Erythroblast (primary cell): ENCODE measurements around the gene ALG6.

ENCODE experiments used
- DNase-seq, 2 experiments: peaks; one replicate each; lab custom pipeline; 2025; lab: John Stamatoyannopoulos, UW
- GATA1 ChIP-seq: IDR thresholded peaks from 2 replicates; pipeline ENCODE4 v1.6.1; 2011; ENCODE audit warnings: low read depth, mild to moderate bottlenecking, control low read depth, low read length, moderate library complexity
- POLR2A ChIP-seq: IDR thresholded peaks from 2 replicates; pipeline ENCODE4 v1.6.1; 2011; ENCODE audit warnings: mild to moderate bottlenecking, low read length

ALG6 gene

DNA sequence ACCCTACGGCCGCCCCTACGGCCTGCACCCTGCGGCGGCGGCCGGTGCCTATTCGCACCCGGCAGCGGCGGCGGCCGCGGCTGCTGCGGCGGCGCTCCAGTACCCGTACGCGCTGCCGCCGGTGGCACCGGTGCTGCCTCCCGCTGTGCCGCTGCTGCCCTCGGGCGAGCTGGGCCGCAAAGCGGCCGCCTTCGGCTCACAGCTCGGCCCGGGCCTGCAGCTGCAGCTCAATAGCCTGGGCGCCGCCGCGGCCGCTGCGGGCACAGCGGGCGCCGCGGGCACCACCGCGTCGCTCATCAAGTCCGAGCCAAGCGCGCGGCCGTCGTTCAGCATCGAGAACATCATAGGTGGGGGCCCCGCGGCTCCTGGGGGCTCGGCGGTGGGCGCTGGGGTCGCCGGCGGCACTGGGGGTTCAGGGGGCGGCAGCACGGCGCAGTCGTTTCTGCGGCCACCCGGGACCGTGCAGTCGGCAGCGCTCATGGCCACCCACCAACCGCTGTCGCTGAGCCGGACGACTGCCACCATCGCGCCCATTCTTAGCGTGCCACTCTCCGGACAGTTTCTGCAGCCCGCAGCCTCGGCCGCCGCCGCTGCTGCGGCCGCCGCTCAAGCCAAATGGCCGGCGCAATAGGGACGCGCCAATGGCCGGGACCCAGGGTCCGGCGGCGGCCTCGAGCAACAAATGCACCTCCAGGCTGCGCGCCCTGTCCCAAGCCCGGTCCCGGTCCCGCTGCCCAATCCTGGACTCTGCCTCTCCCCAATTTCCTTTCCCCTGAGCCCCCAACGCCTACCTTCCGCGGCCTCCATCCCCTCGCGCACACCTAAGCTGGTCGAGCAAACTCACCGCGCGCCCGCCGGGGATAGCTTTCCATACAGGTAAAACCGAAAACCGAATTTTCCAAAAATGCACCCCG lies 43.3 kb upstream of the ALG6 start:
- DNase-seq, result peak; percentile 9 to 33
- no peak for TF ChIP-seq GATA1
- TF ChIP-seq POLR2A, result no peak

DNA sequence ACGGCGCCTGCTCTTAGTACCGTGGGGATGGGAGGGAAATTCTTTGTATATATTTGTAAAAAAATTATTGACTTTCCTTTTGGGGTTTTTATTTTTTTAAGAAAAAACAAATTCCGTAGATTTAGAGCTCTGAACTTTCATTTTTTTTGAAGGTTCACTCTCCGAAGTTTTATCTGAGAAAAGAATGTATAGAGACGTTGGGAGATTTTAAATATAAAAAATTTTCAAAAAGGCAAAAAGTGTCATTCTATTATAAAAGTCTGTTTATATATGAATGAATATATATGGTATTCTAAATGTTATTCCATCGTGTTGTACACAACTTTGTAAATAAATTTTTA lies 42.7 kb upstream of the ALG6 start:
- TF ChIP-seq GATA1, result no peak
- no peak for TF ChIP-seq POLR2A
- no peak for DNase-seq

DNA sequence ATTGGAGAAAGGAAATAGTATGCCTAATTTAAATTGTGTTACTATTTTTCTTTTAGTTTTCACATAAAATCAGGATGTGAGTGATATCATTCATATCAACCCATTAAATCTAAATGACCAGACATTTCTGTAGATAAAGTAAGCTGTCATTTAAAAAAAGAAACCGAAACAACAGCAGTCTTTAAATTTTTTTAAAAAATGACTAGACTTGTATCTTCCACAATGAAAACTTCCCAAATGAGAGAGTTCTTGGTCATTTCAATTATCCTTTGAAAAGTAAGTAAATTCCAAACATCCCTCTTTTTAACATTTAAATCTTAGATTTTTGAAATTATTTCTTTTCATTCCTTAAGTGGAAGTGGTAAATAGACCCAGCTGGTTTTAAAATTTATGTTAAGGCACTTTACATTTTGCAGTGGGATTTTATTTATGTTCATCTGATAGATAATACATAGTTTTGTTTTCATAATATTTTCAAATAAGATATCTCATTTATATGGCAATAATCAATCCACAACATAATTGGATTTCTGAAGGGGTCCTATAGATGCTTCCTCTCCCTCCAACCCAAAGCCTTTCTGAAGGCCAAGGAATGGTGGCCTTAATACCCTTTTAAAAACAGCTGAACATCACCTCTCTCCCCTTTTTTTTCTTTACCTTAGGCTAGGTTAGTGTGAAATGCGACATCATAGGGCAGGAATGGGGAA lies 42.0 kb upstream of the ALG6 start:
- DNase-seq, result peak; percentile 18 to 49

GRCh38 chr1:63326106-63326472 lies 41.3 kb upstream of the ALG6 start:
- TF ChIP-seq GATA1 (no peak), POLR2A (no peak)
- peak; percentile 27 to 49 for DNase-seq

More for the DNA sequence above, 42.0 kb upstream of the ALG6 start:
- TF ChIP-seq POLR2A, result no peak
- no peak for TF ChIP-seq GATA1

- DNase-seq, result peak; percentile 27 to 43
- TF ChIP-seq GATA1, result no peak
These were observed 40.7 kb upstream of the ALG6 start for GRCh38 chr1:63326473-63327380.

DNA sequence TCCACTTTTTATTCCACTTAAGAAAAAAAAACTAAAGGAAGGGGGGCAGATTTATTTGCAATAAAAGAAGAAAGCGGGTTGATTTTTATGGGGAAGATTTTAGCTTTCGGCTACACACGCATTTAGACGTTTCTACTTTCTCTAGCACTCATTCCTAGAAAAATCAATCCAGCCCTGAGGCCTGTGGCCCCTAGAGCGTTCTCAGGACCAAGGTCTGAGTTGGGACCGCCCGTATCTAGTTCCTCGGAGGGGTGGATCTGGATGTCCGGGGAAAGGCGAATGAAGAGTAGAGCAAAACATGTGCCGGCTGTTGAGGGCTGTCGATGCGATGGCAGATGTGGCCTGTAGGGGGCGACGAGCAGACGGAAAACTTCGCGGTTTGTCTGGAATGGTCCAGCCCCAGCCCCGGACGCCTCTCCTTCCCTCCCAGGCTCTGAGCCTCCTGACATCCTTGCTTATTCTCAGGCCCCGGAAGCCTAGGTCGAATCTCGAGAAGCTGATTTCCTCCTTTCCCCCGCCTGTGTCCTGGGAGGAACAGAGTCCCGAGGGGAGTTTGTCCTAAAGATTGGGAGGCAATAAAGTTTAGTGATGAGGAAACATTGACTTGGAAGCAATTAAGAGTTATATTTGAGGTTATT lies 39.9 kb upstream of the ALG6 start:
- DNase-seq, result peak; percentile 67 to 81
- no peak for TF ChIP-seq POLR2A
- TF ChIP-seq GATA1, result no peak

DNA sequence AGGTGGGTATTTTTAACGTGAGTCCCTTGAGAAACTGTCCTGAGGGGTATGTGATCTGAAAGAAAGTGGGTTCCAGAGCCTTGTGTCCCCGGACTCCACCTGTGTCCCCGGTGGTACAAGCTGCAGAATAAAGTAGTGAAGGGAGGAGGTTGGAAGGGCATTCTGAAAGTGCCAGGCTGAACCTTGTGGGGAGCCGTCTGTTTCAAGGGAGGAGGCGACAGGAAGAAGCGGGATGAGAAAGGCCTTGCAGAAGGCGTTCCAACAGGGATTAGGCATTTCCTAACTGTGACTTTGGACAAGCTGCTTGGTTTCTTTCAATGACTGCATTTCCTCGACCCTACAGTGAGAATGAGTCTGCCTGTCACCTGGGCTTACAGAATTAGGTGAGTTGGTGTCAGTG lies 39.3 kb upstream of the ALG6 start:
- TF ChIP-seq POLR2A, result no peak
- no peak for TF ChIP-seq GATA1
- DNase-seq, result no peak

- no peak for DNase-seq
- no peak for TF ChIP-seq GATA1
- no peak for TF ChIP-seq POLR2A
These were observed 38.6 kb upstream of the ALG6 start for GRCh38 chr1:63328781-63329180.

GRCh38 chr1:63329621-63330330 lies 37.7 kb upstream of the ALG6 start:
- no peak for DNase-seq
- TF ChIP-seq POLR2A (no peak), GATA1 (no peak)

GRCh38 chr1:63330331-63330916 lies 37.0 kb upstream of the ALG6 start:
- no peak for DNase-seq
- TF ChIP-seq POLR2A, result no peak
- no peak for TF ChIP-seq GATA1

DNA sequence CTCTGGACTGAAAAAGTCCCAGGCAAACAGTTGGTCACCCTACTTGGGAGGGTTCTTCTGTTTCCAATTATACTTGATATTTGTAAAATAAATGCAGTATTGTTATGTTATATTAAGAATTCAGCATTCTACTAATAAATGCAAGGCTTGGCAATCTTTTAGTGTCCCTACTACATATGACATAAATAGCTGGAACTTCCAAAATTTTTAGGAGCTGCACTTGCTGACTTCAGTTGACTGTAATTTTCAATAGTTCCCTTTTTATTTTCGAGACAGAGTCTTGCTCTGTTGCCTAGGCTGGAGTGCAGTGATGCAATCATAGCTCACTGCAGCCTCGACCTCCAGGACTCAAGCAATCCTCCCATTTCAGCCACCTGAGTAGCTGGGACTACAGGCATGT lies 25.0 kb upstream of the ALG6 start:
- TF ChIP-seq GATA1 (no peak), POLR2A (no peak)
- no peak for DNase-seq

GRCh38 chr1:63343922-63344321 lies 23.5 kb upstream of the ALG6 start:
- DNase-seq, result no peak
- TF ChIP-seq GATA1, result no peak
- no peak for TF ChIP-seq POLR2A

- no peak for TF ChIP-seq GATA1
- TF ChIP-seq POLR2A, result no peak
- DNase-seq, result no peak
These were observed 17.1 kb upstream of the ALG6 start for GRCh38 chr1:63350320-63350719.
